HG03469 (cell line): ENCODE data around the gene CACNB3.

Experiments used
- ATAC-seq: cut with Tn5 transposase; IDR thresholded peaks from one replicate; pipeline ENCODE4 v1.9.1; 2021; ENCODE audit warnings: mild to moderate bottlenecking, moderate library complexity, moderate number of reproducible peaks; ENCODE audit not compliant: unreplicated experiment

CACNB3 gene

DNA sequence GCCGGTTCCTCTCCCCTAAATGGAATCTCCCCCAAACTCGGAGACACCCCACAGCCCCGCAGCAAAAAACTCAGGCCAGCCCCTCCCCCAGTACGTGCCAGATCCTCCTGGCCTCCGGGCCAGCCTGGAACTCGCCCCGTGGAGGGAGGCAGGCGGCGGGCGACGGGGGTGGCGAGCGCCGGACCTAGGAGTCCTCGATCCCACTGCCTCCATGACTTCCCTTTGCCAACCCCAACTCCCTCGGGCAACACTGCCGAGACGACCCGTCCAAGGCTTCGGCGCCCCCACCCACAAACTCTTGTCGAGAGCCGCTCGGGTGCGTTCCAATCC lies 29.8 kb upstream of the CACNB3 start:
- no peak for ATAC-seq

DNA sequence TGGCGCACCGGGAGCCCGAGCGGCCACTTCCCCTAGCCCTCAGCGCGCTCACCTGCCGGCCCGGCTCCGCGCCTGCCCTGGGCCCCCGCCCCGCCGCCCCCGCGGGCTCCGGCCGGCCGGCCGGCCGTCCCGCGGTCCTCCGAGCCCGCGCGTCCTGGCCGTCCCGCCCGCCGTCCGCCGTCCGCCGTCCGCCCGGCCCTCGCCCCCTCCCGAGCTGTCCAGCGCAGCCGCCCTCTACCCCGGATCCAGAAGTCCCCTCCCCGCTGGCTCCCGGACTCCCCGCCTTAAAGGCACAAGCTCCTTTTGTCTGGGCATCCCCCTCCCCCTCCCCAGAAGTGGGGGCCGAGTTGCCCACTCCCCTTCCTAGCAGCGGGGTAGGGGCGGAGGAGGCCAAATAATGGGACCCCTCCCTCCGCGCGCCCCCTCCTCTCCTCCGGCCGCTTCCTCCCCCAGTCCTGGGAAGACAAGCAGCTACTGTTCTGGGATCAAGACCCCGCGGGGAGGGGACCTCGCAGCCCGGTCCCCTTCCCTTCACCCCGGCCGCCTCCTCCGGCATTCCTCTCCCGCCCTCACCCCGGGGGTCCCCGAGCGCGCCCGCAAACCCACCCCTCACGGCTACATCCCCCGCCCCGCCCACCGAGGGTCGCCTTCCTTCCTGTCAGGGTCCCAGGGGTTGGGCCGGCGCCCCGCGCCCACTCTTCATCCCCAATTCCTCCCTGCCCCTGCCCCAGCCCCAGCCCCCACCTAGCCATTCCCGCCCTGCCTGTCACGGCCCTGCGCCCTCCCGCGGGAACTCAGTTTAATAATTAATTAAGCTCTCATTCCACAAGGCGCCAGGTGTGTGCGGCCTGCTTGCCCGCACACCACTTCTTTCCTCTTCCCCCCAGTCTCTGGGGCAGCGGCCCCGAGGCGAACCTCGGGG lies 29.2 kb upstream of the CACNB3 start, which contains the start of gene ADCY6:
Gene ADCY6, minus strand, starts transcription at position 236 of the 922 bp plus-strand sequence. CDS start 5,655 bp downstream, outside the sequence.
- ATAC-seq, result no peak

DNA sequence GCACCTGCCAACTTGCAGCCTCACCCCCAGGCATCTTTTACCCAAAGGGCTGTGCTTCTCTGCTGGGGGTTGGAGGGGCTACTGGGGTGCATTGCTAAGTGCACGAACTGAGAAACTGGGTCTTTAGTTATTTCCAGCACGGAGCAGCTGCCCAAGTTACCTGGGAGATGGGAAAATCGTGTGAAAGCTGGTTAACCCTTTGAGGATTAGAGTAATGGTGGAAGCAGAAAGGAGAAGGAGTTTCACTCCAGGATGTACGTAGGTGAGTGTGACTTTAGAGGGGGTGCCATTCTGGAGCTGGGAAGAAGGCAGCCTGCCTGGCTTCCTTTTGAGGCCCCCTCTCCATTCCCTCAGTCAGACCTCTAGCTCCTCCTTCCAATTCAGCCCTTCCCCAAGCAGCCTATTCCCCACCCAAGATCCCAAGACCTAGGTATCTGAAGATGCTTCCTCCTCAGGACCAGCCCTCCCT lies 28.4 kb upstream of the CACNB3 start:
- no peak for ATAC-seq

DNA sequence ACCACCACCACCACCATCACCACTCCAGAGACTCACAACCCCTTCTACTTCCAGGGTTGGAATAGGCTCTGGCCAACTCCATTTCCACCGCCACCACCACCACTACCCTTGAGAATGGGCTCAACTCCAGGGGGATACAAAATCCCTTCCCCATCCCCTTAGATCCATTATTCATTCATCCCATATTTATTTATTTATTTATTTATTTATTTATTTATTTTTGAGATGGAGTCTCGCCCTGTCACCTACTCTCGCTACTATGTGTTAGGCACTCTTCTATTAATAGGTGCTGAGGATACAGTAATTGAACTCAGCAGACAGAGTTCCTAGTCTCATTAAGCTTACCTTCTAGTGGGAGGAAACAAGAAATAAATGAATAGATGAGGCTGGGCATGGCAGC lies 24.6 kb upstream of the CACNB3 start:
- ATAC-seq, result no peak

DNA sequence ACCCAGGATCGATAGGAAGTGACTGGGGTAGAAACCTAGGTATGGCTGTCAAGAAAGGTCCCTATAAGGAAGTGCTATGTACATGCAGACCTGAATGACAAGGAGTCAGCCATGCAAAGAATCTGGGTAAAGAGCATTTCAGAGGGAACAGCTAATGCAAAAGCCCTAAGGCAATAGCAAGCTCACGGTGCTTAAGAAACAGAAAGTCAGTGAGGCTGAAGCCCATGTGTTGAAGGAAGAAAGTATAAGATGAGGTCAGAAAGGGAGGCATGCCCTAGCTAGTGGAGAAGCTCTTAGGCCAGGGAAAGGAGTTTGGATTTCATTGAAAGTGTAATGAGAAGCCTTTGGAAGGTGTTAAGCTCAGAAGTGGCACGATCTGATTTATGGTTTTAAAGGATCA lies 23.4 kb upstream of the CACNB3 start:
- ATAC-seq, result no peak

DNA sequence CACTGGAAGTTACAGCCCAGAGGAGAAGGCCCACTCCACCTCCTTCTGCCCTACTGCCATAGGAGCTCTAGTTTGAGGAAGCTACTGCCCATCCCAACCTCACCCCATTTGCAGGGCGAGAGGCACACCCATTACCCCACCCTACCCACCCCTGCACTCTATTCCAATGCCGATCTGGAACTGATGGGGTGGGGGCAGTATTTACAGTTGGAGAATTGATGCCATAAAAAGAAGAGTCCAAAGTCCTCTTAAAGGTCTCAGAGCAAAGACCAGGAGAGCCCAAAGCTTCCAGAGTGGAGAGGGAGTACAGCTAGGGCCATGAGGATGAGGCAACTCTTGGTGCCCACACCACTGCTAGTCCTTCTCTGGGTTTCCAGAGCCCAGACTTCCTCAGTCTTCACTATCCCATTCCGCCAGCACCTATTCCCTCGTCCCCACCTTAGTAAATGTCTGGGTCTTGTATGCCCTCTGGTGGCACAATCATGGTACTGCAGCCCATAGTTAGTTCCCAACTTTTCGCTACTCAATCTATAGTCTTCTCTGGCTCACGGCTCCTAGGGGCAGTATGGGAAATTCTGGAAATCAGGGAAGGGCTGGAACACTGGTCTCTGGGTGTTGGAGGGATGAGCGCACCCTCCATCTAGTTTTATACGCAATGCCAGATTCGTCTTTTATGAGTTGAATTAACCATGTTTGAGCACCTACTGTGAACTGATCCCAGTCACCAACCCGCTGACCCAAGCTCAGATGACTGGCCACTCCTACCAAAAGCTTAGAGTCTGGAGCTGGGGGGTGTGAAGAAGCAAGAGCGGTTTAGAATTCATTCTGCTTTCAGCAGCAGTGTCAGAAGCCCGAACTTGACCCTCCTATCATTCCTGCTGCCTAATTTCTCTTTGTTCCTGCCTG lies 22.5 kb upstream of the CACNB3 start:
- no peak for ATAC-seq

DNA sequence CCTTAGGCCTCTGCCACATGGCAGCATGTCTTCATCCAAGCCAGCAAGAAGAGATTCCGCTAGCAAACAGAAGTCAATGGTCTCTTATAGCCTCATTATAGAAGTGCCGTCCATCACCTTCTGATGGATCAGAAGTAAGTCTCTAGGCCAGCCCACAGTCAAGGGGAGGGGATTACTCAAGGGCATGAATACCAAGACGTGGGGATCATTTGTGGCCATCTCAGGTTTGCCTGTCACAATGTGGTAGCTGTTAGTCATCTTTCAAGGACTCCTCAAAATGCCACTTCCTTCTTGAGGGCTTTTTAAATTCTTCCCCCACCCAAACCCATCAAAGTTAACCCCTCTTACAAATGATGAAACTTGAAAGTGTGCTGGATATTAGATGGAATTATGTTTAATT lies 21.3 kb upstream of the CACNB3 start:
- no peak for ATAC-seq

DNA sequence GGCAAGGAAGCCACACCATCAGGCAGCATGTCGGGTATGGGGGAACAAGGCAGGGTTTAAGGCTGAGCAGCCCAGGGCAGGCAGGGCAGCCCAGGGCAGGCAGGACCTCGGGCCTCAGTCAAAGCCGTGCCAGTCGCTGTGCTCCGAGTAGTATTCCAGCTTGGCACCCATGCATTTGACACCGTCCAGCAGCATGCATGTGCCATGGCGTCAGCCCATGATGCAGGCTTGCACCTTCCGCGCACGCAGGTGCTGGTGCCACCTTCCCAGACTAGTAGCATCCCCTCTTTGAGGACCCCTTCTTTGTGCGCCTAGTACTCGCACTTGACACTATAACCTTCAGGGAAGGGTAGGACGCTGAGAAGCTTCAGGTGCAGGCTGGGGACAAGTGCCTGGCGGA lies 17.8 kb upstream of the CACNB3 start:
- no peak for ATAC-seq

DNA sequence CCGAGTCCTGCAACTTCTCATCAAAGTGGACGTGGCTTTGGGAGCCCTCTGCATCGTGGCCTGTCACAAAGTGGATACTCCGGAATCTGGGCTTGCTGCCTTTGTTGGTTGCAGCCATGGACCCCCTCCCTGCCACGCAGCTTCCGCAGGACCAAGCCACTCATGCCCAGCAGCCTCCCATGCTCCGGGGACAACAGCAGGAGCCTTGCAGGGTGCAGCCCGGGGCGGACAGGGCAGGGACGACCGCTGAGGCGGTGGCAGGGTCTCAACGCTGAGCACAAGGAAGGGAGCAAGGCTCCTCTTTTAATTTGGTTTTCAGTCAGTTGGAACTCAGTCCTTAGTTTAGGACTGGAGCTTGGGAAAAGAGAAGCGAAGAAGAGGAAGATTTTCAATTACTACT lies 17.3 kb upstream of the CACNB3 start:
- no peak for ATAC-seq

DNA sequence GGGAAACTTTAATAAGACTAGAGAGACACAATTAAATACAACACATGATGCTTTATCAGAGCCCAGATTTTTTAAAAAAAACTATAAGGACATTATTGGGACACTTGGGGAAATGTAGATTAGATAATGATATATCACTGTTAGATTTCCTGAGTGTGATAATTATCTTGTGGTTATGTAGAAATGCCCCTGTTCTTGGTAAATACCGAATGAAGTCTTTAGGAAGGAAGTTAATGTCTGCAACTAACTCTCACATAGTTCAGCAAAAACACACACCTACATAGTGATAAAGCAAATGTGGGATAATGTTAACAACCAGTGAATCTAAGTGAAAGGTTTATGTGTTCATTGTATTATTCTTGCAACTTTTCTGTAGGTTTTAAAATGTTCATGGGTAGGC lies 14.6 kb upstream of the CACNB3 start:
- ATAC-seq, result no peak

DNA sequence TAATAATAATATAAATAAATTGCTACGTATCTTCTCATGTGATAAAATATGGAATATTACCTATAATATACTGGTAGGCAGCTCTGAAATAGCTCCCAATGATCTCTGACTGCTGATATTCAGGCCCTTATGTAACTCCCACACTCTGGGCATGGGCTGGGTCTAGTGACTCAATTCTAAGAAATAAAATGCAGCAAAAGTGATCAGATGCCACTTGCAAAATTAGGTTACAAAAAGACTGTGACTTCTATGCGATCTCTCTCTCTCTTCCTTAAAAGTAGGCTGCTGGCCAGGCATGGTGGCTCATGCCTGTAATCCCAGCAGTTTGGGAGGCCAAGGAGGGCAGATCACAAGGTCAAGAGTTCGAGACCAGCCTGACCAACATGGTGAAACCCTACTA lies 10.3 kb upstream of the CACNB3 start:
- ATAC-seq, result no peak

DNA sequence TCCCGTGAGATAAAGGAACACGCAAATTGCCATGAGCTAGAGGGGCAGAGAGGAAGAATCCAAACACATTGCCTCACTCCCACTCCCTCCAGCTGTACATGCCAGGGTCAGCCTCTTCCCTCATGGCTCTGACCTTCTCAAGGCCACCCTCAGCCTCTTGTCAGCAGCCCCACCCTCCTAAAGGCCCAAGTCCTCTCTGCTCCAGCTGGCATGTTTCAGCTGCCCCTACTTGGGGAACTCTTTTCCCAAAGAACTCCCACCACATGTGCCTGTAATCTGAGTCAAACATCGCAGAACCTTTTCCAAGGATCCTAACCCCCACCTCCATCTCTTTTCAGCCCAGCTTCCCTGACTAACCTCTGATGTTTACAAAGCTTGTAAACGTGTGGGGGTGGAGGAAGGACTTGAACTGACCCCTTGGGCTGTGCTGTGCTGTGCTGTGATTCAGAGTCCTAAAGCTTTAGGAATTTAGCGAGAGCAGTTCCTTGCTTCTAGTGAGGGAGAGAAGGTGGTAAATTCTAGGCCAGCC lies 7.3 kb upstream of the CACNB3 start:
- ATAC-seq, result no peak

DNA sequence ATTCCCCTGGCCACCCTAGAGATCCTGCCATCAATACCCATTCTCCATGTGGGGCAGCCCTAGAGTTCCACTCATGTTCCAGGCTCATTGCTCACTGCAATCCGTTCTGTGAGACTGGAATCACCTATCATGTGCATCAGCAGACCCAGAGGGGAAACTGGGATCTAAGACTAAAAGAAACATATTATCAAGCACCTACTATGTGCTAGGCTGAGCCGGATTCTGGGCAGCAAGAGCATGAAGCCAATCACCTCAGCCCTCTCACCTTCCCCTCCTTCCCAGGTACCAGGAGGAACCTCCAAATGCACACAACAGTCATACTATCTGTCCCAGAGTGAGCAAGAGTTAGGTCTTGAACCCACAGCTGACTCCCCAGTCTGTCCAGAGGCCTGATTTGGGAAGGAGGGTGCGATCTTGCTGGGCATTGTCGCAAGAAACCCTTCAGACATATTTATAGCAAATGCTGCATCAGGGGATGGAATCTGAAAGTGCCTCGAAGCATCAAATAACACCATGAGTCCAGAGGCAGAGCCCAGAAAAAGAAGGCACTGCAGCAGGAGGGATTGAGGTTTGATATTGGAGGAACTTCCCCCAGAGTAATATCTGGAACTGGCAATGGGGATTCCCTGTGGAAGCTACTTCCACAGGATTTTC lies 6.7 kb upstream of the CACNB3 start:
- ATAC-seq, result no peak

DNA sequence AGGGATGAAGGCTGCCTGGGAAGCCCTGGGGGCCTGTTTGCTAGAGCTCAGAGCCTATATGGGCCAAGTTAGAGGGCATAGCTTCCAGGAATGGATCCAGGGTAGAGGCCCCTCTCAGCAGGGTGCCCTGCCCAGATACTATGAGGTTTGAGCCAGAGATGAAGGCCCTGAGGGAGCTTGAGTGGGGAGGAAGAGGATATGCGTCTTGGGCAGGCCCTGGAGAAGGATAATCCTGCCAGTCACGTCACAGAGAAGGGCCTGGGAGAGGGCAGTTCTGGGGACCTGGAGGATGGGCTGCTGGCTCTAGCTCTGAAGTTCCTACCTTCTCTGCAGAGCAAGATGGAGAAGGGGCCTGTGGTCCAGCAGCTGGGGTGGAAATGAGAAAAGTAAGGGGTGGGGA lies 5.9 kb upstream of the CACNB3 start:
- no peak for ATAC-seq

DNA sequence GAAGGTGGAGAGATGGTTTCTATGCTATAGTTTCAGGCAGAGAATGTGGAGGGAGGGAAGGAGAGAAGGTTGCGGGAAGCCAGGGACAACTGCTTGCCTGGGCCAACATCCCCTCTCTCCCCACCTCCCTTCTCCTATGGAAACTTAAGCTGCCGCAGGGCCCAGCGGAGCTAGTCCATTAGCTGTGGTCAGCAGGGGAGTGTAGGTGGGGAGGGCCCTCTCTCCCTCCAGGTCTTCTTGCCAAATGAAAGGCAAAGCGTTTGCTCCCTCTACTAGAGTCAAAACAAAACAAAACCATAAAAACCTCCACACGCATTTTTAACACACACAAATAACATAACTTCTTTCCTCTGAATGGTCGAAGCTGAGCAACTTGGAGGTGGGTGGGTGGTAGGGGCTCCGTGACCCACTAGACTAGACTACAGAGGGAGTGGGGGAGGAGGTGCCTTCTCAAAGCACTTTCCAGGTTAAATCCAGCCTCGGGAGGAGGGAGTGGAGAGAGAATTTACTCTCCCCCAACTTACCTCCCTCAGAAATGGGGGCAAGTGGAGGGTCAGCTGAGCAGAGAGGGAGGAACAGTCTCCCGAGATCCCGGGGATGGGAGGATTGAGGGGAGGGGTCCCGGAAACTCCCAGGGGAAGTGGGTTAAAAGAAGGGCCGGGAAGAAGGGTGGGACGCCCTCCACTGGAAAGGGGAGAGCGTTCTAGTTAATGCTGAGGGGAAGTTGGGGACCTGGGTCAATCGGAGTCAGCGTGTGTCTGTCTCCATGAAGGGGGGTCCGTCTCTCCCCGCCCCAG lies 4.6 kb upstream of the CACNB3 start:
- ATAC-seq, result no peak

DNA sequence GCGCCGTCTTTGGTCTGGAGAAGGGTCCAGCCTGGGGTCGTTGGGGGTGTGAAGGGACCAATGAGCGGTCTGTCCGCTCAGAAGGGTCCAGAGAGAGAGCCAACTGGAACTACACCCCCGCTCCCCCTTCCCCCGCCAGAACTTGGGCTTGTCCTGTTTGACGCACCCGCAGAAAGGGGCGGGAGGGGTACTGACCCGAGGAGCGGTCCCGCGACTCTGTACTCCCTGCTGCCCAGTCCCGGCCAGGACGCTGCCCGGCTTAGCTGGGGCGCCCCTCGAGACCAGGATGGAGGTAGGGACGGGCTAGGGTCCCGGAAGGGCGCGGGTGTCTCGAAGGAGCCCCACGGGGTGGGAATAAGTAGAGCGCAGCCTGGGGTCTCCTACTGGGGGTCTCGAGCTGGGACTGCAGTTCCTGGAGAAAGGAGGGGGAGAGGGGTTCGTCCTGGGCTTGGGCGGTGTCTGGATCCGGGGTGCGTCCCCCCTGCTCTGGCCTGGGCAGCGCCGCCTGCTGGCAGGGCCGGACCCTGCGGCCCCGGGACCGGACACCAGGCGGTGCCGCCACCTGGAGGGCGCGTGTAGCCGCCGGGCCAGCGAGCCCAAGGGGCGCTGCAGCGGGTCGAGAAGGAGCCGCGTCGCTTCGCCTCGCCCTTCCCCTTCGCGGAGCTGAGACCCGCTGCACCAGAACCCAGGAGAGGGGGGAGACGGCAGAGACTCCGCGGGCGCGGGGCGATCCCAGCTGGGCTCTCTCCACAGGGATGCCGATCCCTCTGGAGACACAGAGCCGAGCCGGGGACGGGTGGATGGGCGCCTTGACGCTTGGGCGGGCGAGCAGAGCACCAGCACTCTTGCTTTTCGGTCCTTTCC lies 3.8 kb upstream of the CACNB3 start:
- peak; percentile 67 for ATAC-seq

DNA sequence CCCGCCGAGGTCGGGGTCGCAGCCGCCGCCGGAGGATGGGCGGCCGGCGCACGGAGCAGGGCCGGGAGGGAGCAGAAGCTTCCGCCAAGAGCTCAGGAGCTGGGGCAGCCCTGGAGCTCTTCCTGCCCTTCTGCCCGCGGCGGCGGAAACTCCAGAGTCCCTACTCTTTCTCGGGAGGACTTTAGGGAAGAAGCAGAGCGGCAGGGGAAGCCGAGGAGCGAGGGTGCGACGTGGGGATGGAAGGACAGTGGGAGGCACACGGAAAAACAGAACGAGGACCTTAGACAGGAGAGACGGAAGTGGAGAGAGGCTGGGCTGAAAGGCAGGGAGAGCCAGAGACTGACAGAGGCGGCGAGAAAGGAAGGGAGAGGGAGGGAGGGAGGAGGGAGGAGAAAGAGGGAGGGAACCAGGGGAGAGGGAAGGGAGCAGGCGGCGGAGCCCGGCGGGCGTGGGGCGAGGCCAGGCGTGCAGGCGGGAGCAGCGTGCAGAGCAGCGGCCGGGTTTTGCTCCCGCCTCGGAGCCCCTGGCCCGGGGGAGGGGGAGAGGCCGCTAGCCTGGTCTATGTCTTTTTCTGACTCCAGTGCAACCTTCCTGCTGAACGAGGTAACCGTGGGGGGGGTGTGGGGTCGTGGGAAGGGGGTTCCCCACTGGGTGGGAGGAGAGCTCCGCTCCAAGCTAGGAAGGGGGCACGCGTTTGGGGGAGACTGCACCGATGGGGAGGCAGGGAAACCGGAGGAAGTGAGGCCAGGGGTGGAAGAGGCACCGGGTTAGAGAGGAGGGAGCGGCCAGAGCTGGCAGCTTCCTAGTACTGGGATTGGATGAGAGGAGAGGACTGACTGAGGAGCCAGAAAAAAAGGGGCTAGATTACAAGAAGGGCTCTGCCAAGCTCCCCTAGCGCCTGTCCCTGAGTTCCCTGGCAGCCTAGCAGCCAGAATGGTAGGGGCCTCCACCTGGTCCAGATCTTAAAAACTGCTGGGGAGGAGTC lies 2.9 kb upstream of the CACNB3 start:
- ATAC-seq, result no peak
